Cardiac atrium fibroblast (primary cell): ENCODE measurements around the gene RPS15A. TPM values are rescaled to one million over a fixed set of nuclear protein-coding genes. Genes with fewer than 3 reads are reported as not detected.

Experiments used
- total RNA-seq: library from RNA; depleted of rRNA; stranded (reverse); fragments of >200 nt; gene quantifications from 2 replicates; pipeline ENCODE4 v1.2.3, GENCODE V29; 2015

Gene RPS15A
- 2,584 and 3,301 TPM in 2 replicates for total RNA-seq

GRCh38 chr16:18789850-18790706 lies at the start of gene RPS15A:
RPS15A (minus strand) TSS chr16:18790334; CDS start chr16:18789113, 1,221 bp downstream.

DNA sequence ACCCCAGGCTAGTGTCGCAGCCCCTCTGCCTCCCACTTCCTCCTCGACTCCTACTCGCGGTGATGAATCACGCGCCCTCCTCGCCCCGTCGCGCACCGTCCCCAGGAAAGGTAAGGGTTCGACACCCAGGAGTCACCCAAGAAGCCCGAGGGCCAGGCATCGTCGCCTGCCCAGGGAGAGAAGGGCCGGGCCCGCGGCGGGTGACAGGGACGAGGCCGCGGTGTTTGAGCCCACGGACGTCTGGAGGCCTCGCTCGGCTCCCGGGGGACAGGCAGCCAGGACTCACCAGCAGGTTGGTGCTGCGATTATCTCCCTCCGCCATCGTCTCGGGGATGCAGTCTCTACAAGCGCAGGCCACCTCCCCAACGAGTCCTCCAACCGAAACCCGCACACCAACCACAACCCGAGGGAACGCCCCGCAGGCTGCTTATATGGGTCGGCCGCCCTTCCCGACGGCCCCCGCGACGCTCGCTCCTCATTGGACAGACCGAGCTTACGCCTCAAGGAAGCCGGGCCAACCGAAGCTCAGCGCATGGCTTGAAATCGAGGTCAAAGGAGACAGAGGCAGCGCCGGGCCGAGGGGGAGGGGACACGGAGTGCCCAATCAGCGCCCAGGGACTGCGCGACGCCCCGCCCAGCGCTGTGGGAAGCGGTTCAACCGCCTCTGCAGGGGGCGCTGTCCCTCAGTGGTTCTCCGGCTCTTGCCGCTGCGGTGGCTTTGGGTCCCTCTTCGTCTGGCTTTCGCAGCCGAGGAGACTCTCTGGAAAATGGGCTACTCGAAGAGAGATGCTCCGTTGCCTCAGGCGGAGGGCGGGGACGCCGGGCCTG lies 11.2 kb upstream of the RPS15A start, which contains the start of gene ARL6IP1:
TSS of gene ARL6IP1 (minus strand) at position 405 of the 828 bp plus-strand sequence. CDS start at position 322, 83 bp downstream.

Other genes with a start within 250 kb of the RPS15A start
- 95.0 and 131 TPM in 2 replicates for gene NOMO2, start 228.2 kb downstream of the RPS15A start, total RNA-seq
- gene ARL6IP1, start 11.2 kb upstream of the RPS15A start, total RNA-seq: 129 and 169 TPM in 2 replicates
- 16.6 and 38.6 TPM in 2 replicates for gene SMG1, start 136.1 kb upstream of the RPS15A start, total RNA-seq
- 1.1 TPM in 1 of 2 replicates, not detected in the other for gene TMC7, start 193.6 kb upstream of the RPS15A start, total RNA-seq